H1 (cell line): ENCODE measurements around the gene GPX8. TPM values are rescaled to one million over a fixed set of nuclear protein-coding genes. Genes with fewer than 3 reads are reported as not detected.

Experiments used
- ASH2L ChIP-seq: fragments of 200-600, 300-600 bp; sonication (generic); IDR thresholded peaks from one replicate; pipeline ENCODE4 v1.7.1; 2017; ENCODE audit warnings: low read length
- CHD2 ChIP-seq: IDR thresholded peaks from 2 replicates; pipeline ENCODE4 v1.6.1; 2012; ENCODE audit warnings: low read length, improper control_type of control experiment
- CHD7 ChIP-seq: fragments of 300-600 bp; sonication (generic); IDR thresholded peaks from 2 replicates; pipeline ENCODE4 v1.7.1; 2012; ENCODE audit warnings: low read length, moderate library complexity, mild to moderate bottlenecking, inconsistent platforms; ENCODE audit not compliant: insufficient replicate concordance
- EGR1 ChIP-seq: IDR thresholded peaks from 2 replicates; pipeline ENCODE4 v1.6.1; 2011; ENCODE audit warnings: low read depth, low read length, borderline replicate concordance
- EP300 ChIP-seq, 2 experiments: IDR thresholded peaks; 1 replicate in 1 of 2; 2 replicates in 1 of 2; pipeline ENCODE4 v1.6.1; 2011 to 2012; ENCODE audit warnings: low read depth in 2 of 2, low read length in 2 of 2, mild to moderate bottlenecking in 2 of 2, borderline replicate concordance in 1 of 2, inconsistent platforms in 1 of 2, moderate library complexity in 1 of 2
- HDAC6 ChIP-seq: IDR thresholded peaks from one replicate; pipeline ENCODE4 v1.7.1; 2012; ENCODE audit warnings: low read depth, mild to moderate bottlenecking, inconsistent platforms, low read length, moderate library complexity
- JUND ChIP-seq: IDR thresholded peaks from 2 replicates; pipeline ENCODE4 v1.6.1; 2011; ENCODE audit warnings: mild to moderate bottlenecking, improper control_type of control experiment, low read length
- RFX5 ChIP-seq: IDR thresholded peaks from 2 replicates; pipeline ENCODE4 v1.6.1; 2011; ENCODE audit warnings: low read depth, low read length, improper control_type of control experiment, borderline replicate concordance
- SAP30 ChIP-seq: fragments of 300-600 bp; sonication (generic); IDR thresholded peaks from 2 replicates; pipeline ENCODE4 v1.7.1; 2012; ENCODE audit warnings: low read length, moderate library complexity, mild to moderate bottlenecking, inconsistent platforms; ENCODE audit not compliant: insufficient read depth, insufficient replicate concordance
- SIRT6 ChIP-seq: IDR thresholded peaks from one replicate; pipeline ENCODE4 v1.7.1; 2012; ENCODE audit warnings: low read length, inconsistent platforms
- polyA plus RNA-seq, 7 experiments: library from polyadenylated mRNA; depleted of rRNA in 3 of 7; stranded (reverse) in 5 of 7; unstranded in 2 of 7; fragments of >200 nt in 5 of 7; fragments of 200-250 nt in 2 of 7; gene quantifications; 1 replicate in 5 of 7; 2 replicates in 1 of 7; 4 replicates in 1 of 7; pipeline versions ENCODE4 v1.2.1 to v1.2.3, GENCODE V29; 2011 to 2013; ENCODE audit warnings: missing spikeins in 2 of 7, mixed read lengths in 2 of 7
- total RNA-seq: library from RNA; stranded (reverse); fragmentation: NEBNext Ultra II Directional; extraction: Animal tissue kit (Norgen Biotek cat#: 25700); gene quantifications from 2 replicates; pipeline ENCODE4 v1.2.1, GENCODE V29; 2021

The GPX8 gene
- total and polyA plus RNA-seq, 2 of the 8 experiments (the other 6 are each of a cell fraction or from before 2014, with no cell fraction given), result 19.5 to 60.4 TPM

- TF ChIP-seq CHD7 (no peak), SAP30 (no peak), SIRT6 (no peak), HDAC6 (no peak), CHD2 (no peak), JUND (no peak), EGR1 (no peak), EP300 (IDR thresholded peaks at IDR 0.05; ENCODE audit: borderline replicate concordance in 1 of 2, low read depth in 2 of 2, low read length in 2 of 2) (no peak), RFX5 (no peak), ASH2L (no peak)
These were observed 28.9 kb downstream of the GPX8 start (continued) for GRCh38 chr5:55188656-55189540.
